Mammary epithelial cell (primary cell): ENCODE results near the gene GATA2.

Source experiments
- CTCF ChIP-seq, 2 donors: IDR thresholded peaks in 1 of 2; conservative IDR thresholded peaks in 1 of 2; 2 replicates each; pipeline ENCODE4 v1.5.1; 2011 to 2012; ENCODE audit warnings: inconsistent platforms in 2 of 2, low read length in 2 of 2, mild to moderate bottlenecking in 2 of 2, control low read depth in 1 of 2, low read depth in 1 of 2; ENCODE audit not compliant: insufficient read depth in 1 of 2; ENCODE audit errors: extremely low read depth in 1 of 2
- EZH2 ChIP-seq: IDR thresholded peaks from 2 replicates; pipeline ENCODE4 v1.6.1; 2012; ENCODE audit warnings: low read length, inconsistent platforms, borderline replicate concordance

GRCh38 chr3:128497305-128498126, 4.5 kb upstream of the GATA2 start:
- TF ChIP-seq CTCF (conservative IDR thresholded peaks at IDR 0.05 in 1 of 2, IDR thresholded peaks at IDR 0.05 in 1 of 2; ENCODE audit: extremely low read depth in 1 of 2, insufficient read depth in 1 of 2, low read depth in 1 of 2, low read length in 2 of 2) (peak; percentile 40 to 63), EZH2 (peak; percentile 77)
